Glutamatergic neuron (in vitro differentiated cells): ENCODE data around the gene KMT2E. TPM values are rescaled to one million over a fixed set of nuclear protein-coding genes. Genes with fewer than 3 reads are reported as not detected.
"Not testable (repeated sequence)": the region's sequence is repeated elsewhere in the genome, so short reads cannot be mapped to it uniquely, and the experiment has no call there.

Source experiments
- DNase-seq: peaks from one replicate; pipeline ENCODE4 v3.0.0; 2022
- H3K27ac Mint-ChIP-seq: one replicate; pipeline ENCODE4 v1.8.0; 2020; ENCODE audit warnings: mild to moderate bottlenecking, mixed read lengths, inconsistent platforms; ENCODE audit not compliant: unreplicated experiment
- H3K27me3 Mint-ChIP-seq: one replicate; pipeline ENCODE4 v1.8.0; 2020; ENCODE audit warnings: mild to moderate bottlenecking, moderate library complexity, mixed read lengths, inconsistent platforms; ENCODE audit not compliant: unreplicated experiment
- H3K36me3 Mint-ChIP-seq: one replicate; pipeline ENCODE4 v1.8.0; 2020; ENCODE audit warnings: mild to moderate bottlenecking, mixed read lengths, inconsistent platforms; ENCODE audit not compliant: unreplicated experiment
- H3K4me1 Mint-ChIP-seq: one replicate; pipeline ENCODE4 v1.8.0; 2020; ENCODE audit warnings: mild to moderate bottlenecking, low read depth, mixed read lengths, inconsistent platforms; ENCODE audit not compliant: unreplicated experiment
- H3K4me3 Mint-ChIP-seq: one replicate; pipeline ENCODE4 v1.8.0; 2020; ENCODE audit warnings: mild to moderate bottlenecking, mixed read lengths, inconsistent platforms; ENCODE audit not compliant: unreplicated experiment
- H3K9me3 Mint-ChIP-seq: one replicate; pipeline ENCODE4 v1.8.0; 2020; ENCODE audit warnings: mild to moderate bottlenecking, moderate library complexity, mixed read lengths, inconsistent platforms; ENCODE audit not compliant: unreplicated experiment
- total RNA-seq: library from RNA; stranded (reverse); fragmentation: NEBNext Ultra II Directional; extraction: Animal tissue kit (Norgen Biotek cat#: 25700); gene quantifications from one replicate; pipeline ENCODE4 v1.2.1, GENCODE V29; 2021; ENCODE audit not compliant: unreplicated experiment
- TF ChIP-seq, protein P1 (sequence below): fragments of 200-600 bp; sonication (generic); IDR thresholded peaks from one replicate; pipeline ENCODE4 v1.5.0; 2021; ENCODE audit not compliant: partially characterized antibody, unreplicated experiment

The KMT2E gene
- total RNA-seq, 1 donor from 2014 or later = 126 TPM

DNA sequence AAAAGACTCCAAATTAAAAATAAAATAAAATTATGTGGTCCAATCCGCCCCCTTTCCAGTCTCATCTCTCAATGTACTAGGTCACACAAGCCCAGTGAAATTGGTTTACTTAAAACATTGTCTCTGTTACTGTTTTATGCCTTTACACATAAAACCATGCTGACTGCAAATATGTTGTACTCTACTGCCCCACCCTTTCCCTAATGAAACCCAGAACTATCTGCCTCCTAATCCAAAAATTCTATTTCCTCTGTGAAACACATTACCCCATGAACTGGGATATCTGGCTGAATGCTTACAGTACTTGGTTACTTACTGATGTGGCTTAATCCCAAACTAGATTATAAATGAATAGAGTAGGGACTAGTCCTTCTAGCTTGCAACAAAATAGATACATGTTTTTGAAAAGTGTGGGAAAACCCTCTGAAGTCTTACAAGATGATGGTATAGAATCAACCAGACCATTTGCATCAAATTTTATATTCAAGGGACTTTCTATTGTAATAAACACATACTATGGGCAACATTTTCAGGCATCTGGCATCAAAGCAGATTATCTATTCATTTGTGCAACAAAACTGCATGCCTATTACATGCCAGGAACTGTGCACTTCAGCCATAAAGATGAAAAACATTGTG is 10.0 kb upstream of the KMT2E start:
- peak overlapping the region; percentile 35 for H3K4me3 Mint-ChIP-seq
- TF ChIP-seq, protein P1, sequence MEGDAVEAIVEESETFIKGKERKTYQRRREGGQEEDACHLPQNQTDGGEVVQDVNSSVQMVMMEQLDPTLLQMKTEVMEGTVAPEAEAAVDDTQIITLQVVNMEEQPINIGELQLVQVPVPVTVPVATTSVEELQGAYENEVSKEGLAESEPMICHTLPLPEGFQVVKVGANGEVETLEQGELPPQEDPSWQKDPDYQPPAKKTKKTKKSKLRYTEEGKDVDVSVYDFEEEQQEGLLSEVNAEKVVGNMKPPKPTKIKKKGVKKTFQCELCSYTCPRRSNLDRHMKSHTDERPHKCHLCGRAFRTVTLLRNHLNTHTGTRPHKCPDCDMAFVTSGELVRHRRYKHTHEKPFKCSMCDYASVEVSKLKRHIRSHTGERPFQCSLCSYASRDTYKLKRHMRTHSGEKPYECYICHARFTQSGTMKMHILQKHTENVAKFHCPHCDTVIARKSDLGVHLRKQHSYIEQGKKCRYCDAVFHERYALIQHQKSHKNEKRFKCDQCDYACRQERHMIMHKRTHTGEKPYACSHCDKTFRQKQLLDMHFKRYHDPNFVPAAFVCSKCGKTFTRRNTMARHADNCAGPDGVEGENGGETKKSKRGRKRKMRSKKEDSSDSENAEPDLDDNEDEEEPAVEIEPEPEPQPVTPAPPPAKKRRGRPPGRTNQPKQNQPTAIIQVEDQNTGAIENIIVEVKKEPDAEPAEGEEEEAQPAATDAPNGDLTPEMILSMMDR = no peak
- peaks cover 40% of the 10 kb centered on the region for H3K4me1 Mint-ChIP-seq
- H3K9me3 Mint-ChIP-seq = no peaks in the 10 kb centered on the region
- H3K27ac Mint-ChIP-seq = peak overlapping the region; percentile 8
- no peaks in the 10 kb centered on the region for H3K27me3 Mint-ChIP-seq
- no peaks in the 10 kb centered on the region for H3K36me3 Mint-ChIP-seq
- no peak for DNase-seq

DNA sequence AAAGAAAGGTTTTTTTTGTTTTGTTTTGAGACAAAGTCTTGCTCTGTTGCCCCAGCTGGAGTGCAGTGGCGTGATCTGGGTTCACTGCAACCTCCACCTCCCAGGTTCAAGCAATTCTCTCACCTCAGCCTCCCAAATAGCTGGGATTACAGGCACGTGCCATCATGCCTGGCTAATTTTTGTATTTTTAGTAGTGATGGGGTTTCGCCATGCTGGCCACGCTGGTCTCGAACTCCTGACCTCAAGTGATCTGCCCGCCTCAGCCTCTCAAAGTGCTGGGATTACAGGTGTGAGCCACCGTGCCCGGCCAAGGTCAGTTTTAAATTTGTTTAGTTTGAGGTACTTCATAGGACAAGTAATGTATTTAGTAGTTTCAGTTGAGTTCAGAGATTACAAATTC is 9.0 kb upstream of the KMT2E start:
- H3K27ac Mint-ChIP-seq, H3K9me3 Mint-ChIP-seq, DNase-seq, H3K36me3 Mint-ChIP-seq, H3K27me3 Mint-ChIP-seq: not testable (repeated sequence)
- Mint-ChIP-seq H3K4me1 (peaks cover 40% of the 10 kb centered on the region), H3K4me3 (peak overlapping the region; percentile 27)

DNA sequence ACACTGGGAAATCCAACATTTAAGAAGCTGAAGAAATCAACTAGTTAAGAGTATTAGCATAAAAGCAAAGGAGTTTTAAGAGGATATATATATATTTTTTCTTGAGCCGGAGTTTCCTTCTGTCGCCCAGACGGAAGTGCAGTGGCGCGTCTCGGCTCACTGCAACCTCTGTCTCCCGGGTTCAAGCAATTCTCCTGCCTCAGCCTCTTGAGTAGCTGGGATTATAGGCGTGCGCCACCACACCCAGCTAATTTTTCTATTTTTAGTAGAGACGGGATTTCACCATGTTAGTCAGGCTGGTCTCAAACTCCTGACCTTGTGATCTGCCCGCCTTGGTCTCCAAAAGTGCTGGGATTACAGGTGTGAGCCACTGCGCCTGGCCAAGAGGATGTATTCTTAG is 8.5 kb upstream of the KMT2E start:
- H3K36me3 Mint-ChIP-seq, H3K27me3 Mint-ChIP-seq, H3K27ac Mint-ChIP-seq, DNase-seq, H3K9me3 Mint-ChIP-seq: not testable (repeated sequence)
- Mint-ChIP-seq H3K4me3 (peak overlapping the region; percentile 27), H3K4me1 (peaks cover 40% of the 10 kb centered on the region)

DNA sequence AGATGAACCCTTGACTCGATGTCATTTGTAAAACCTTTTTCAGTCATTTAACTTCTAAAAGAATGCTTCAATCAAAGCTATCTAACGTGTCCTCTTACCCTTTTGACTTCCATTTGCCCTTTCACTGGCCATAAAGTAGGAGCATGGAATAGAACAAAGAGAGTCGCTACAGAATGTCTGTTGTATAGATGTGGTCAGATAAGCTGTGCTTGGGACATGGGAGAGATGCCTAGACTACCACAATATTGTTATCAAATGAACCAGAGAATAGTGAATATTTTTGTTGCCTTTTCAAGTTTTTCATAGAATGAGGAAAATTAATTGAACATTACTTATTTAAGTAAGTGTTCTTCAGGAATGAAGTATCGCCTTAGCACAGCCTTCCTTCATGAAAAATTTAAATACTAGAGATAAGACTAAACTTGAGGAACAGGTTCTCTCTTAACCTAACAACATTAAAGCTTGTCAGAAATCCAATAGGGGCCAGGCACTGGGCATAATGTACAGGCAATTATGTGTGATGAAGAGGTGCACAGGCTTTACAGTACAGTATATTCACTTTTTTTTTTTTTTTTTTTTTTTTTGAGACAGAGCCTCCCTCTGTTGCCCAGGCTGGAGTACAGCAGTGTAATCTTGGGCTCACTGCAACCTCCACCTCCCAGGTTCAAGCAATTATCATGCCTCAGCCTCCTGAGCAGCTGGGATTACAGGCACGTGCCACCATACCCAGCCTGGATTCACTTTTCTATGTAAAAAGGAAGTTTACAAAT is 7.5 kb upstream of the KMT2E start:
- TF ChIP-seq, protein P1 = no peak
- Mint-ChIP-seq H3K4me1 (peaks cover 33% of the 10 kb centered on the region), H3K36me3 (no peaks in the 10 kb centered on the region), H3K27ac (no peak overlapping the region), H3K9me3 (peaks cover 2% of the 10 kb centered on the region), H3K27me3 (no peaks in the 10 kb centered on the region), H3K4me3 (peak overlapping the region; percentile 49)
- DNase-seq = no peak

DNA sequence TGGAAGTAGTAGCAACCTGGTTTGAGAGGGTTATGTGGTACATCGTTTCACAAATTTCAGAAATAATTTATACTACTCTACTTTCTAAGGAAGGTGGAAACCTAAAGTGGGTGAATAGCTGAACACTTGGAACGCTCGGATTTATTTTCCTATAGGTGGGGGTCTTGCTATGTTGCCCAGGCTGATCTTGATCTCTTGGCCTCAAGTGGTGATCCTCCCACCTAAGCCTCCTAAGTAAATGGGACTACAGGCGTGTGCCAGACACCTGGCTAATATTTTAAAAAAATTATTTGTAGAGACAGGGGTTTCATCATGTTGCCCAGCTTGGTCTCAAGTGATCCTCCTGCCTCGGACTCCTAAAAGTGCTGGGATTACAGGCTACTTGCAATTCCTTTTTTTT is 6.7 kb upstream of the KMT2E start:
- H3K4me1 Mint-ChIP-seq = peaks cover 30% of the 10 kb centered on the region
- no peak for DNase-seq
- no peak overlapping the region for H3K4me3 Mint-ChIP-seq
- H3K27me3 Mint-ChIP-seq = peaks cover 1% of the 10 kb centered on the region
- H3K27ac Mint-ChIP-seq = no peak overlapping the region
- TF ChIP-seq, protein P1 = no peak
- no peaks in the 10 kb centered on the region for H3K36me3 Mint-ChIP-seq
- H3K9me3 Mint-ChIP-seq = peaks cover 3% of the 10 kb centered on the region
